ENCODE results near the gene TUBB1. TPM values are rescaled to one million over a fixed set of nuclear protein-coding genes. Genes with fewer than 3 reads are reported as not detected.

Gene TUBB1
- total RNA-seq, 1 donor: not detected

GRCh38 chr20:58984691-58985090 lies 34.5 kb upstream of the TUBB1 start:
- no peak for DNase-seq (ENCODE audit: low read depth)
- TF ChIP-seq CTCF (IDR thresholded peaks at IDR 0.05; ENCODE audit: insufficient read depth, low read depth, low read length): no peak
- no peak overlapping the region for H3K4me3 ChIP-seq (ENCODE audit: low read depth, low read length)

- H3K4me3 ChIP-seq (ENCODE audit: low read depth, low read length): no peak overlapping the region
These were observed 33.6 kb upstream of the TUBB1 start for GRCh38 chr20:58985656-58986055.

GRCh38 chr20:58986286-58986967 lies 32.8 kb upstream of the TUBB1 start:
- TF ChIP-seq CTCF (IDR thresholded peaks at IDR 0.05; ENCODE audit: insufficient read depth, low read depth, low read length): no peak
- no peak for DNase-seq (ENCODE audit: low read depth)
- no peak overlapping the region for H3K4me3 ChIP-seq (ENCODE audit: low read depth, low read length)

More at GRCh38 chr20:58985656-58986055, 33.6 kb upstream of the TUBB1 start:
- peak; percentile 10 for DNase-seq (ENCODE audit: low read depth)
- TF ChIP-seq CTCF (IDR thresholded peaks at IDR 0.05; ENCODE audit: insufficient read depth, low read depth, low read length): no peak

GRCh38 chr20:58986968-58987517 lies 32.2 kb upstream of the TUBB1 start:
- TF ChIP-seq CTCF (IDR thresholded peaks at IDR 0.05; ENCODE audit: insufficient read depth, low read depth, low read length): no peak
- H3K4me3 ChIP-seq (ENCODE audit: low read depth, low read length): no peak overlapping the region
- no peak for DNase-seq (ENCODE audit: low read depth)

GRCh38 chr20:58987790-58988564 lies 31.3 kb upstream of the TUBB1 start:
- no peak for TF ChIP-seq CTCF (IDR thresholded peaks at IDR 0.05; ENCODE audit: insufficient read depth, low read depth, low read length)
- DNase-seq (ENCODE audit: low read depth): no peak
- H3K4me3 ChIP-seq (ENCODE audit: low read depth, low read length): no peak overlapping the region

- no peak for DNase-seq (ENCODE audit: low read depth)
- no peak overlapping the region for H3K4me3 ChIP-seq (ENCODE audit: low read depth, low read length)
- TF ChIP-seq CTCF (IDR thresholded peaks at IDR 0.05; ENCODE audit: insufficient read depth, low read depth, low read length): no peak
These were observed 30.7 kb upstream of the TUBB1 start for GRCh38 chr20:58988565-58988882.

Data from fibroblast of villous mesenchyme (primary cell).